GM21529 (cell line): ENCODE results near the gene COG8.
A peak's percentile ranks its signal among the peaks of the same experiment; 100 is the strongest.

Experiments used
- ATAC-seq: cut with Tn5 transposase; IDR thresholded peaks from one replicate; pipeline ENCODE4 v1.9.1; 2021; ENCODE audit not compliant: unreplicated experiment

COG8 gene

DNA sequence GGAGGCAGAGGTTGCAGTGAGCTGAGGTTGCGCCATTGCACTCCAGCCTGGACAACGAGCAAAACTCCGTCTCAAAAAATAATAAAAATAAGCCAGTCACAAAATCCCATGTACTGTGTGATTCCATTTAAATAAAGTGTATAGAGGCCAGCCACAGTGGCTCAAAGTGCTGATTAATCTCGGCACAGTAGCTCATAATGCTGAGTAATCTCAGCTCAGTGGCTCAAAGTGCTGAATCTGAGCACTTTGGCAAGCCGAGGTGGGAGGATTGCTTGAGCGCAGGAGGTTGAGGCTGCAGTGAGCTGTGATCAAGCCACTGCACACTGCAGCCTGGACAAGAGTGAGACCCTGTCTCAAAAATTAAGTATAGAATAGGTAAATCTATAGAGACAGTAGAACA is 7.3 kb upstream of the COG8 start:
- ATAC-seq = no peak

DNA sequence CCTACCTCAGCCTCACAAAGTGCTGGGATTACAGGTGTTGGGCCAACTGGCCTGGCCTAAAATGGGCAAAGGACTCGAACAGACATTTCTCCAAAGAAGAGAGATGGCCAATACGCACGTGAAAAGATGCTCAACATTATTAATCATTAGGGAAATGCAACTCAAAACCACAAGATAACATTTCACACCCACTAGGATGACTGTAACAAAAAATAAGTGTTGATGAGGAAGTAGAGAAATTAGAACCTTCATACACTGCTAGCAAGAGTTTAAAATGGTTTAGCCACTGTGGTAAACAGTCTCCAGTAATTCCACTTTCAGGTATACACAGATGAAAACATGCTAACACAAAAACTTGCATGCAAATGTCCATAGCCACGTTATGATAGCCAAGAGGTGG is 6.6 kb upstream of the COG8 start:
- ATAC-seq = no peak

DNA sequence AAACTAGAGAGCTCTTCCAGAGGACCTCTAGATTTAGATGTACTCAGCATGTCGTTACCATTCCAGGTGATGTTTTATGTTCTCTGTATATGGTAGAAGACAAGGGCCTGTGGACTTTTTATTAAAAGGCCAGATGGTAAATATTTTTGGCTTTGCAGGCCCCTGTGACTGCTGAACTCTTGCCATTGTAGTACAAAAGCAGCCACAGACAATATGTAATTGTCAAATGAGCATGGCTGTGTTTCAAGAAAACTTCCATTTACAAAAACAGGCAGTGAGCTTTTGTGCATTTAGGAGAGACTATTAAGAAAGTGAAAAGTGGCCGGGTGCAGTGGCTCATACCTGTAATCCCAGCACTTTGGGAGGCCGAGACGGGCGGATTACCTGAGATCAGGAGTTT is 4.8 kb upstream of the COG8 start:
- ATAC-seq = no peak

DNA sequence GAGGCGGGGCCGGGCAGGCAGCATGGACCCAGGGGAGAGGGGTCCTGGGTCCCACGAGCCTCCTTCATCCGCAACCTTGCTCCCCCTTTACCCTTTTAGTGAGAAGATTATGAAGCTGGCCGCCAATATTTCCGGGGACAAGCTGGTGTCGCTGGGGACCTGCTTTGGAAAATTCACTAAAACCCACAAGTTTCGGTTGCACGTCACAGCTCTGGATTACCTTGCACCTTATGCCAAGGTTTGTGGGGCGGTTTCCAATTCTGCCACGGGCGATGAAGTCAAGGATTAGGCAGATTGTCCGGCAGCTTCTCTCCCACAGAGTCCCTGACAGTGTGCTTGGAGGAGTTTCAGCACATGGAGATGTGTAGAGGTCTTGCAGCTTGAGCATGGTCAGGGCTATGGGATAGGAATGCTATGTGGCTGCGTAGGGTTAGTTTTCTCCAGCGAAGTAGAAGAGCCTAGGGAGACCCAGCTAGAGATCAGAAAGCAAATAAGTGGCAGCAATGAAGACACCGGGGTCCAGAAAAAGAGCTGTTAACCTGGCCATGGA is 806 bp upstream of the COG8 start:
- ATAC-seq = no peak

- ATAC-seq = no peak
These were observed 641 bp downstream of the COG8 start for GRCh38 chr16:69338557-69339288.

DNA sequence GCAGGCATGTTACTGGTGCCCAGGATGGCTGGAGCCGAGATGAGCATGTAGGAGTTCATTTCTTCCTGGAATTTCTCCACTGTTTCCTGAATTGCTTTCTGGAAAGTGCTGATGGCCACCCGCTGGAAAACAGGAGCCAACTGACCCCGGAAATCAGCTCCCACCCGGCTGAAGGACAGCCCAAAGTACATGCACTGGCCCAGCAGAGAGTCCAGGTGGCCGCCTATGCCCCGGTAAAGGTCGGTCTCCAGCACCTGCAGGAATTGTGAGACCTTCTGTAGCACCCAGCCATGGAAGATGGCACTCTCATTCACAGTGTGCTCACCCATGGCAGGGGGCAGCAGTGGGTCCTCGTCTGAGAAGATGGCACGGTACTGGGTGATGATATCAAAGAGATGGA is 4.7 kb downstream of the COG8 start:
- ATAC-seq = no peak

DNA sequence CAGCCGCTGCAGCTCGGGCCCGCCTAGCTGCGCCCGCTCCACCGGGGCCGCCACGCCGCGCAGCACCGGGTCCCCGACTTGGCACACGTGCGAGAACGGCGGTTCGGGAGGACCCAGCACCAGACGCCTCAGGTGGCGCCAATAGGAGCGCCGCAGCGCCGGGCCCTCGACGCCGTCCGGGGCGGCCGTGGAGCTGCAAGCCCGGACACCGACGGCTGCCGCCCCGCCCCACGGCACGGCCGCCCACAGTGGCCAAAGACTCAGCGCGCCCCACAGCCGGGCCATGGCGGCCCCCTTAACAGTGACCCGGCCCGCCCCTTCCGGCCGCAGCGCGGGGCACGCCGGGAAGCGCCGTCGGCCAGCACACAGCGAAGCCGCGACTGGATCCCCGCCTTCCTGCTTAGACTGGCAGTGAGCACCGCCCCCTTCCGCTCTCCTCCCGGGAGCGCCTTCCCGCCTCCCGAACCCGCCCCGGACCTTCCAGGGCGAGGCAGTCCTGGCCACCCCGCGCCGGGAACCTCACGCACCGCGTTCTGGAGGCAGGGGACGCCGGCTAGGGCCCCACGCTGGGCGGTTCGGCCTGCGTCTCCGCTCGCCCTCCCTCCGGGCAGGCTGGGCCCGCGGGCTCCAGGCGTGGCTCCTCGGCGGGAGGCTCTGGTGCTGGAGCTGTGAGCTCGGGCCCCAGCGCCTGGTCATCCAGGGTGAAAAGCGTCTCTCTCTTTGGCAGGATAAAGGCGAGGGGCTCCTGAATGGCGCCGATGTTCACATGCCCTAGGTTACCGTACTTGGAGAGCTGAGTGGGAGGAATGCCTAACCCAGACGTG is 8.9 kb downstream of the COG8 start, which contains the start of gene PDF:
PDF (minus strand) TSS at position 303 of the 824 bp plus-strand sequence; CDS start at position 285, 18 bp downstream.
- peak; percentile 93 for ATAC-seq

DNA sequence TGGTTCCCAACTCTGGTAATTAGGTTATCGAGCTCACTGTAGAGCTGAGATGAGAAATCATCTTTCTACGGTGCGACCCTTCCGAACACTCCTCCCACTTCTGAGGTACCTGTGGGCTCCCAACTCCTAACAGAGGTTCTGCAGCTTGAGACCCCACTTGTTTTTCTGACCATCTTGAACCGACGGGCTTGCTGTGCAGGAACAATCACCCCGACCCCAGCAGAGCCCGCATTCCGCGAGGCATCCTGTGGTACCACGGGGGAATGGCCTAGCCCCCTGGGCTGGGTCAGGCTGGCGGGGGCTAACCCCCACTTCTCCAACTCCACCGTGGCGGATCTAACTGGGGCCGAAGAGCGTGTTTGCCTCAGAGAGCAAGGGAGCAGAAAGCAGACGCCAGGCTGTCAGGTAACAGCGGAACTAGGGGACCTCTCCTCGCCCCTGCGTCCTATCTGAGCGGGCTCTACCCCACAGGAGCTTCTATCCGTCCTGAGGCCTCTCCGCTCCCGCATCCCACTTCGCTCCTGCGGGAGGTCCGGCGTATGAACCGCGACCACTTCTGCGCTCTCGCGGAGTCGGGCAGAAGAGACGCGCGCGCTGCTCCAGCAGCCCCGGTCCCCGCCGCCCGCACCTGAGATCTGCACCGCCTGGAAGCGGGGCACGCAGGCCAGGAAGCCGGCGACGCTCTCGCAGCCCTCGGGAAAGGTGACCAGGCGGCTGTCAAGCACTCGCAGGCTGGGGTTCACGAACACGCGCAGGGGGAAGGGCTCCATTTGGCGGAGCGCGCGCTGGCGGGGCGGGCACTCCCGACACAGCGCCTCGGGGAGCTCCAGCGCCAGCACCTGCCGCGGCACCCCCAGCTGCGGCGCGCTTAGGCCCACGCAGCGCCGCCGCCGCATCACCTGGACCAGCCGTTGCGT is 9.7 kb downstream of the COG8 start:
- ATAC-seq = peak; percentile 39

GRCh38 chr16:69328854-69329316 is 10.5 kb downstream of the COG8 start:
- ATAC-seq = no peak

- ATAC-seq = no peak
These were observed 11.6 kb downstream of the COG8 start for GRCh38 chr16:69327585-69328310.

DNA sequence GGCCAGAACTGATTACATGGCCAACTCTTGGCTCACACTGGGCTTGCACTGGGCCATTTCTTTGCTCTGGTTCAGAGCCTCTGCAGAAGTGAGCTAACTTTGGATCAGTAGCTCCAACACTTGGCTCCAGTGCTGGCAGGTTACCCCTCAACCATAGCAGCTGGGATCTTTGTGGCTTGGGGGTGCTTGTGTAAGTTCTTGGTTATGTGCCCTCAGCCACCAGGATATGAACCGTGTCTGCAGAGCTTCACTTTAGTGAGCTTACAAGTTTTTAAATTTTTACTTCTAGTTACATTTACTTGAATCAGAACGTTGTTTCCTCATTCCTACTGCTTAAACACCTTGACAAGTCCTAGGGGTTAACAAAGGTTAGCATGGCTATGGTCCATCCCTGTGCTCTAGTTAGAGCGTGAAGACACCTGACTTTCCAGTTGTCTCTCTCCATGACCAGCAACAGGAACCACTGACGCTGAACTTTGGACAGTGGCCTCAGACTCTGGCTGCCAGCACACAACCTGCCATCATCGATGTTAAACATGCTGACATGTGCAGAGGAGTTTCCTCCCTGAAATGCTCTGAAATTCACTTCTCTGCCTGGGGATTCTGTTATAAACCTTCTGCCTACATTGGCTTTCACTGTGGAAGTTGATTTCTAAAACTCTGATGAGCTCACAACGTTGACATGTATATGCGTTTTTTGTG is 13.0 kb downstream of the COG8 start:
- ATAC-seq = no peak

DNA sequence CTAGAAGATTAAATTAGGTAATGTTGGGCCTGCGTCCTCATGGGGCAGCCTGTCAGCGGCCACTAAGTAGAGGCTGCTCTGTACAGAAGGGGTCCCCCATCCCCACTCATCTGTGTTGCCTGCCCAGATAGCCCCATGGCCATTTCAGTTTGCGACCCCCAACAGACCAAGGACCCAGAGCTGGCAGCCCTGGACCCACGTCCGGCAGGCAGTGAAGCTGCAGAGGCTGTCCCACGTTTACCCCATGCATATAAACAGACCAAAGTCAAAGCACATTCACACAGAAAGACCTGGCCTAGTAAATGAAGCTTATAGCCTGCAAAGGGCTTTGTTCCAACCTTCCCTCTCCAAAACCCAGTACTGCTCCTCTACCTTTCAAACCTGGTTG is 13.6 kb downstream of the COG8 start:
- ATAC-seq = no peak

DNA sequence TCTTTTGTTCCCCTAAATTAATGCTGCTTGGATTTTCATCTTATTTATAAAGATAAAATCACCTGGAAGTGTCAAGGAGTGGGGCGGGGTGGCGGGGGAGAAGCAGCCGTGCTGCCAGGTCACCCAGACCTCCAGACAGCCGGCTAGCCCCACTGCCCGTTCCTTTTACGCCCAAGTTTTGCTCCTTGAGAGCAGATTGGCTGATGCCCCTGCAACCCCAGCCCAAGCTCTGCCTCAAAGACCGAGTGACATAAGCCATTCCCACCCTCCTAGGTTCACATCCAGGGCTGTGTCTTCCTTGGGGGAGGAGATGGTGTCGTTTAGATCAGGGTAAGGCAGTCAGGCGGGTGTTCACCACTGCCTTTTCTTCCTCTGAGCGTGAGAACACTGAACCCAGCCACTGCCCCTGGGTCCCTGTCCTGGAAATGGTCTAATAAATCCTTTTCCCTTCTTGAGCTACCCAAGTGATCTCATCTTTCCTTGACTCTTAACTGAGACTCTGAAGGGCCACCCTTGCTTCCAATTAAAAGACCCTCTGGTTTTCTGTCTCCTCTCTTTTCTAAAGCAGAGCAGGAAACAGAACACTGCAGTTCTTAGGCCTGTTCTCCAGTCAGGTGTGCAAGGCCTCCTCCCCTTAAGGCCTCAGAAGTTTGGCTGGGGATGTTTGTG is 14.6 kb downstream of the COG8 start:
- no peak for ATAC-seq

DNA sequence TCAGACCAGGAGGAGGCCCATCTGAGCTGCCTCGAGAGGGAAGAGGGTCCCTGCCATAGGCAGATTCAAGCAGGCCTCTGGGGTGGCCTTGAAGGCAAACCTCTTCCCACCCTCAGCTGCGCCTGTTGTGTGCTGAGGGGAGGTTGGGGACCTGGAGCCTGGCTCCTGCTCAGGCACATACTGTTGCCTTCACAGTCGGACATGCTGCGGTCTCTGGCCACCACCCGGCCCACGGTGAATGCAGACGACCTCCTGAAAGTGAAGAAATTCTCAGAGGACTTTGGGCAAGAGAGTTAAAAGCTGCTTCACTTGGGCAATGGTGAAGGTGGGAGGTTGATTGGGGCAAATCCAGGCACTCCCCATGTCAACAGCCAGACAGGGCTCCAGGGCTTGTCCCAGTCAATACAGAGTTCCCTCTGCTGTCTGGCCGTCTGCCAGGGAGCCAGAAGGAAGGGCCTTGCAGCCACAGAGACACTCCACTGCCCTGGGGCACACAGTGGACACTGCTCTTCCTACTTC is 15.3 kb downstream of the COG8 start:
- ATAC-seq = no peak

- no peak for ATAC-seq
These were observed 15.9 kb downstream of the COG8 start for GRCh38 chr16:69323415-69323814.

DNA sequence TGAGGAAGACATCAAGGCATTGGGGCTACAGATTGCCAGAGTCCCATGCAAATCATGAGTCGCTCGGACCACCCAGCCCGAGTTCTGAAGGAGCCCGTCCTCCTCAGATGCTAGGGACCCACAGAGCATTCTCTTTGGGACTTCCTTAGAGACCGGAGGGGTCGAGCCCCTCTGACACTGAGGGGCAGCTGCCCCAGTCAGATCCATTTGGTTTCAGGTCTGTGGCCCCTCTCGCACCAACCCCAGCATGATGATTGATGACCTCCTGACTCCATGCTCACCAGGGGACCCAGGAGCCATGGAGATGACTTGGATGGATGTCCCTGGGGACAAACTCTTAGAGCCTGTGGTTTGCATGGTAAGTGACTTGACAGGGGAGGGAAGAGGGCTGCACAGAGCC is 17.0 kb downstream of the COG8 start:
- ATAC-seq = no peak

DNA sequence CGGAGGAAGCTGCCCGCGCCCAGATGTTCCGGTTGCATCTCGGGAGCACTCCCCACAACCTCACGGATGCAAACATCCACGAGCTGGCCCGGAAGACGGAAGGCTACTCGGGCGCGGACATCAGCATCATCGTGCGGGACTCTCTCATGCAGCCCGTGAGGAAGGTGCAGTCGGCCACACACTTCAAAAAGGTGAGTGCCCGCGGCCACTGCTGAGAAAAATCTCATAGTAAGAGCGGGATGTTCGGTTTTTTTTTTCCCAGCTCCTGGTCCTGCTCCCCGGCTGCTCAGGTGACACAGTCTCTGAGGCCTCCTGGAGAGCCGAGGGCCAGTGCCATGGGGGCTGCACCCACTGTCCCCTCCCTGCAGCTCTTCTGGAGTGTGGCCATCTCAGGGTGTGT is 18.3 kb downstream of the COG8 start:
- ATAC-seq = no peak

- ATAC-seq = no peak
These were observed 18.7 kb downstream of the COG8 start for GRCh38 chr16:69320740-69321073.
